Endothelial cell of umbilical vein (primary cell): ENCODE results near the gene DPPA2. TPM values are rescaled to one million over a fixed set of nuclear protein-coding genes. Genes with fewer than 3 reads are reported as not detected.
A peak's percentile ranks its signal among the peaks of the same experiment; 100 is the strongest.

Experiments used
- BruUV-seq: library from RNA; stranded (reverse); fragments of 400-500 nt; replicated peaks from 2 replicates; lab custom pipeline; 2021; lab: Mats Ljungman, UMichigan
- CTCF ChIA-PET: fragments of 300-600, 350-600 bp; sonication (Branson Sonifier 250); formaldehyde crosslinking; loops from one replicate; lab custom pipeline; 2021; ENCODE audit warnings: antibody characterized with exemption, inconsistent platforms; lab: Charles Lee
- POLR2A ChIA-PET: fragments of 300-600, 350-600 bp; sonication (Branson Sonifier 250); formaldehyde crosslinking; loops from one replicate; lab custom pipeline; 2021; ENCODE audit warnings: antibody characterized with exemption, inconsistent platforms; lab: Charles Lee
- DNase-seq: peaks from one replicate; pipeline ENCODE4 v3.0.0-alpha.2; 2011; ENCODE audit warnings: low read depth, low spot score
- FAIRE-seq: peaks from 2 replicates; lab custom pipeline; 2011; peaks lifted over from hg19 to GRCh38; lab: Jason Lieb, UNC
- H2AFZ ChIP-seq: 2 replicates; pipeline ENCODE4 v1.6.0; 2012; ENCODE audit warnings: low read depth, low read length, control low read depth, inconsistent platforms
- H3K27ac ChIP-seq: 2 replicates; pipeline ENCODE4 v1.5.1; 2011; ENCODE audit warnings: low read depth, mild to moderate bottlenecking, control low read depth, low read length, moderate library complexity; ENCODE audit not compliant: insufficient read depth
- H3K27me3 ChIP-seq, 2 experiments: 2 replicates each; pipeline versions ENCODE4 v1.6.0 to v1.6.1; 2011; ENCODE audit warnings: low read length in 2 of 2, mixed read lengths in 1 of 2; ENCODE audit not compliant: control insufficient read depth in 2 of 2, insufficient read depth in 2 of 2
- H3K36me3 ChIP-seq, 2 experiments: 2 replicates in 1 of 2; 3 replicates in 1 of 2; pipeline ENCODE4 v1.5.1; 2011; ENCODE audit warnings: low read length in 2 of 2, mild to moderate bottlenecking in 1 of 2, moderate library complexity in 1 of 2; ENCODE audit not compliant: control insufficient read depth in 2 of 2, insufficient read depth in 2 of 2; ENCODE audit errors: extremely low read depth in 1 of 2
- H3K4me1 ChIP-seq: 3 replicates; pipeline ENCODE4 v1.5.1; 2011; ENCODE audit warnings: mild to moderate bottlenecking, low read length; ENCODE audit not compliant: control insufficient read depth, insufficient read depth; ENCODE audit errors: extremely low read depth
- H3K4me2 ChIP-seq: 2 replicates; pipeline ENCODE4 v1.6.1; 2011; ENCODE audit warnings: low read length, control low read depth, mixed read lengths; ENCODE audit not compliant: insufficient read depth
- H3K4me3 ChIP-seq, 3 experiments: fragments of 200-600 bp in 1 of 3; sonication (generic), shearing (Covaris generic) in 1 of 3; replicated peaks in 1 of 3; 2 replicates each; pipeline ENCODE4 v1.5.1; 2011 to 2016; ENCODE audit warnings: control low read depth in 3 of 3, low read length in 3 of 3, mild to moderate bottlenecking in 2 of 3, inconsistent platforms in 1 of 3, low read depth in 1 of 3, moderate library complexity in 1 of 3; ENCODE audit not compliant: insufficient read depth in 1 of 3
- H3K79me2 ChIP-seq: 2 replicates; pipeline ENCODE4 v1.6.0; 2012; ENCODE audit warnings: low read length, inconsistent platforms; ENCODE audit not compliant: control insufficient read depth, insufficient read depth
- H3K9ac ChIP-seq: replicated peaks from 2 replicates; pipeline ENCODE3; 2011; ENCODE audit warnings: low read length, control low read depth; ENCODE audit not compliant: insufficient read depth; ENCODE audit errors: extremely low read depth
- H3K9me1 ChIP-seq: replicated peaks from 3 replicates; pipeline ENCODE4 v1.6.0; 2011; ENCODE audit warnings: mild to moderate bottlenecking, low read length; ENCODE audit not compliant: control insufficient read depth, insufficient read depth; ENCODE audit errors: extremely low read depth
- H3K9me3 ChIP-seq: replicated peaks from 2 replicates; pipeline ENCODE4 v1.5.1; 2012; ENCODE audit warnings: low read length, inconsistent platforms; ENCODE audit not compliant: control insufficient read depth, insufficient read depth
- H4K20me1 ChIP-seq: replicated peaks from 2 replicates; pipeline ENCODE3; 2011; ENCODE audit warnings: mild to moderate bottlenecking, low read length; ENCODE audit not compliant: control insufficient read depth, insufficient read depth; ENCODE audit errors: extremely low read depth
- FOS ChIP-seq: IDR thresholded peaks from 2 replicates; pipeline ENCODE4 v1.6.1; 2011; ENCODE audit warnings: mild to moderate bottlenecking, low read length, moderate library complexity, borderline replicate concordance; ENCODE audit not compliant: insufficient read depth
- JUN ChIP-seq: IDR thresholded peaks from 2 replicates; pipeline ENCODE4 v1.6.1; 2011; ENCODE audit warnings: borderline replicate concordance, low read depth; ENCODE audit not compliant: insufficient read length, insufficient read depth
- POLR2AphosphoS5 ChIP-seq: IDR thresholded peaks from 2 replicates; pipeline ENCODE4 v1.6.1; 2012; ENCODE audit warnings: low read depth, mild to moderate bottlenecking, control low read depth, low read length, moderate library complexity; ENCODE audit not compliant: insufficient read depth
- dilution Hi-C: fragments of 300-500 bp; cut with MboI; formaldehyde crosslinking; loops from one replicate; pipeline ENCODE4 v1.15.0; 2019; ENCODE audit warnings: low sequenced_read_pairs; ENCODE audit not compliant: extremely low pct_ligation_motif_present
- intact Hi-C: fragments of 100-400 bp; cut with micrococcal nuclease; formaldehyde crosslinking; loops from one replicate; pipeline ENCODE4 v1.10.0; 2022
- polyA plus RNA-seq, 4 experiments: library from polyadenylated mRNA; depleted of rRNA in 3 of 4; stranded (reverse) in 3 of 4; unstranded in 1 of 4; fragments of >200 nt; gene quantifications; 2 replicates each; pipeline versions ENCODE4 v1.2.1 to v1.2.3, GENCODE V29; 2011 to 2012; ENCODE audit warnings: missing spikeins in 1 of 4
- total RNA-seq: library from RNA; stranded (reverse); gene quantifications from 2 replicates; pipeline ENCODE4 v1.2.3, GENCODE V29; 2021

The DPPA2 gene
- total and polyA plus RNA-seq, 2 donors (not counting 3 experiments of a cell fraction or from before 2014, with no cell fraction given): not detected

DNA sequence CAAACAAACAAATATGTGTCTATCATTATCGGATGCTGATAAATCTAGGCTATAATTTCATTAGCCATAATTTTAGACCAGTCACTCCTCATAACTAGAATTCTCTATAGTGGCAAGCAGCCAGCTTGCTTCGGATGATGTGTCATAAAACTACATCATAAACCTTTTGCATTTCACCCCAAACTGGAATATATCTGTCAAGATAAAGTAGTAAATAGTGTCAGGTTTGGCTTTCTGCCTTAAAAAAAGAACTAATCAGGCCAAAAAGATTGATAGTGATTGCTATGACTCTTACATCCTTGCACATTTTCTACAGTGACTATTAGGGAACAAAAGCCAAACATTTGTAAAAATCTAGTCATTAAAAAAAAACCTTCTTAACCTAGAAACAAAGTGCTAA, 51.0 kb downstream of the DPPA2 start:
- Histone ChIP-seq H3K79me2 (no peaks in the 10 kb centered on the region), H3K9me1 (no peaks in the 10 kb centered on the region), H3K4me3 (no peak overlapping the region), H3K4me1 (no peaks in the 10 kb centered on the region), H3K9me3 (no peaks in the 10 kb centered on the region), H3K9ac (no peak overlapping the region), H3K27ac (no peak overlapping the region), H3K27me3 (no peaks in the 10 kb centered on the region), H3K4me2 (no peak overlapping the region), H4K20me1 (no peaks in the 10 kb centered on the region), H2AFZ (no peak overlapping the region), H3K36me3 (no peaks in the 10 kb centered on the region)
- no TSS peak for BruUV-seq
- no peak for TF ChIP-seq FOS
- DNase-seq (no peak), FAIRE-seq (no peak)
- intact Hi-C loops (no loop called here), dilution Hi-C loops (no loop called here)
- POLR2A ChIA-PET: no interaction called here
- CTCF ChIA-PET: no interaction called here

DNA sequence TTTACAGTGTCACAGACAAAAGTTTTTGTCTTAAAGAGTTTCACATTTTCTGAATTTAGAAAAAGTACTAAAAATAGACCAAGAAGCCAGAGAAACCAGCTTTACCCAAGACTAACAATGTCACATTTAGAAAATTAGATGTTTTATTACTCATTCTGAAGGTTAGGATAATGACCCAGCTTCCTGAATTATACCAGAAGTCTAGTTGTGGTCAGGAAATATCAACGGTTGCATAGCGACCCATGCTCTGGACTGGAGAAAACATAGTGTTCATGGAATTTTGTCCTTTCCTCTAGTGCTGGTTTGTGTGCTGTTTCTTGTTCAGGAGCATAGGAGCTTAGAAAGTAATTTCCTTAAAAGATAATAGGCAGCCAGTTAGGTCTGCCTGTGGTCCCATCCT, 59.0 kb downstream of the DPPA2 start:
- BruUV-seq: no TSS peak
- FAIRE-seq (peak; percentile 35), DNase-seq (peak; percentile 50)
- Histone ChIP-seq H3K4me1 (peaks cover 7% of the 10 kb centered on the region), H3K4me2 (no peak overlapping the region), H3K79me2 (no peaks in the 10 kb centered on the region), H3K4me3 (no peak overlapping the region), H3K9me3 (no peaks in the 10 kb centered on the region), H4K20me1 (no peaks in the 10 kb centered on the region), H3K27ac (no peak overlapping the region), H2AFZ (no peak overlapping the region), H3K9ac (no peak overlapping the region), H3K36me3 (no peaks in the 10 kb centered on the region), H3K9me1 (no peaks in the 10 kb centered on the region), H3K27me3 (no peaks in the 10 kb centered on the region)
- TF ChIP-seq JUN (peak; percentile 9), POLR2AphosphoS5 (no peak)
- dilution Hi-C loops (no loop called here), intact Hi-C loops (no loop called here)
- POLR2A ChIA-PET: no interaction called here
- CTCF ChIA-PET: no interaction called here
